H1 (cell line): ENCODE results near the gene PRG3. TPM values are rescaled to one million over a fixed set of nuclear protein-coding genes. Genes with fewer than 3 reads are reported as not detected.

Experiments used
- ATF2 ChIP-seq: IDR thresholded peaks from 2 replicates; pipeline ENCODE4 v1.6.1; 2012; ENCODE audit warnings: low read length, inconsistent platforms
- ATF3 ChIP-seq: IDR thresholded peaks from 2 replicates; pipeline ENCODE4 v1.6.1; 2011; ENCODE audit warnings: low read depth, mild to moderate bottlenecking, low read length; ENCODE audit not compliant: insufficient read depth
- polyA plus RNA-seq, 7 experiments: library from polyadenylated mRNA; depleted of rRNA in 3 of 7; stranded (reverse) in 5 of 7; unstranded in 2 of 7; fragments of >200 nt in 5 of 7; fragments of 200-250 nt in 2 of 7; gene quantifications; 1 replicate in 5 of 7; 2 replicates in 1 of 7; 4 replicates in 1 of 7; pipeline versions ENCODE4 v1.2.1 to v1.2.3, GENCODE V29; 2011 to 2013; ENCODE audit warnings: missing spikeins in 2 of 7, mixed read lengths in 2 of 7
- total RNA-seq: library from RNA; stranded (reverse); fragmentation: NEBNext Ultra II Directional; extraction: Animal tissue kit (Norgen Biotek cat#: 25700); gene quantifications from 2 replicates; pipeline ENCODE4 v1.2.1, GENCODE V29; 2021

Gene PRG3
- total and polyA plus RNA-seq, 2 of the 8 experiments (the other 6 are each of a cell fraction or from before 2014, with no cell fraction given), result not detected

GRCh38 chr11:57376095-57377090, 4.6 kb downstream of the PRG3 start (continued):
- TF ChIP-seq ATF2 (no peak), ATF3 (no peak)
